Tibial nerve (tissue), 4 donors: Measurements from ENCODE around the gene PPP1R1A.

Experiments used
- CTCF ChIP-seq, 5 experiments: fragments of 200-600 bp in 3 of 5; fragments of 450-650 bp in 2 of 5; sonication (generic) in 3 of 5; IDR thresholded peaks; one replicate each; pipeline ENCODE4 v1.5.1; 2016 to 2019; ENCODE audit warnings: antibody characterized with exemption in 5 of 5, mild to moderate bottlenecking in 3 of 5, moderate library complexity in 2 of 5
- EP300 ChIP-seq, 2 donors: sonication (generic); formaldehyde crosslinking; IDR thresholded peaks; one replicate each; pipeline ENCODE4 v1.6.1; 2017; ENCODE audit warnings: antibody characterized with exemption in 2 of 2, mild to moderate bottlenecking in 1 of 2

DNA sequence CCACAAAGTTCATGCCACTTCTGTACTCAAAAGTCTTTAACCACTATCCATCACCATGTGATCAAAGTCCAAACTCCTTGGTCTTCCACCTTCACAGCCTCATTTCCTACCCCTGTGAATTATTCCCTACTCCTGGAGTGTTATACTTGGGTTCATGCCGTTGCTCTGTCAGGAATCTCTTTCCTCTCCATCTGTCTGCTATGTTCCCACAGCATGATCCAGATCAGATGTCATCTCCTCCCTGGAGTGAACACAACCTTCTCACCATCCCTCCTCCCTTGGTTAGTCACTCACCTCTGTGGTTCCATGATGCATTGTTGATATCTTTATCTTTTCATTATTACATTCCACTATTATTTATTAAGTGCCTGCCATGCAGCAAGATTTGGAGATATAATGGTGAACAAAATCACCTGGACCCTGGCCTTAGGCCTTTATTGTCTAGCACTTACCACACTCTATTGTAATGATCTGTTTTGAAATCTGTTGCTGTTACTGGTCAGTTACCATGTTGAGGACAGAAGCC is 23.8 kb upstream of the PPP1R1A start:
- no peak for TF ChIP-seq CTCF (IDR thresholded peaks at IDR 0.05)
- no peak for TF ChIP-seq EP300 (IDR thresholded peaks at IDR 0.05)
